Activated CD4-positive, alpha-beta T cell treated with anti-CD3 and anti-CD28 coated beads, Interleukin-10, Interleukin-2, amounts not matched to agents 100 ng/mL and 50 ng/mL, durations not matched to agents 16 hours and 8 hours (primary cell): ENCODE data around the gene SMCO4.

Experiments used
- DNase-seq: peaks from one replicate; pipeline ENCODE4 v3.0.0-alpha.2; 2020

Gene SMCO4

GRCh38 chr11:93526641-93527583 is 16.3 kb downstream of the SMCO4 start:
- DNase-seq, result no peak

- no peak for DNase-seq
These were observed 16.9 kb downstream of the SMCO4 start for GRCh38 chr11:93526346-93526633.

GRCh38 chr11:93525601-93526345 is 17.4 kb downstream of the SMCO4 start:
- peak; percentile 79 for DNase-seq

- DNase-seq, result no peak
These were observed 18.3 kb downstream of the SMCO4 start for GRCh38 chr11:93524858-93525257.

GRCh38 chr11:93524173-93524536 is 19.0 kb downstream of the SMCO4 start:
- no peak for DNase-seq

GRCh38 chr11:93520726-93521509 is 22.3 kb downstream of the SMCO4 start:
- DNase-seq, result peak; percentile 80

GRCh38 chr11:93519179-93519578 is 24.0 kb downstream of the SMCO4 start:
- no peak for DNase-seq

GRCh38 chr11:93518081-93518480 is 25.1 kb downstream of the SMCO4 start:
- no peak for DNase-seq

- DNase-seq, result no peak
These were observed 25.6 kb downstream of the SMCO4 start for GRCh38 chr11:93517611-93518010.

GRCh38 chr11:93517041-93517440 is 26.1 kb downstream of the SMCO4 start:
- no peak for DNase-seq

- DNase-seq, result no peak
These were observed 27.7 kb downstream of the SMCO4 start for GRCh38 chr11:93515441-93516025.

- DNase-seq, result no peak
These were observed 28.5 kb downstream of the SMCO4 start for GRCh38 chr11:93514712-93515111.

GRCh38 chr11:93513772-93514171 is 29.4 kb downstream of the SMCO4 start:
- DNase-seq, result no peak

GRCh38 chr11:93512949-93513667 is 30.1 kb downstream of the SMCO4 start:
- no peak for DNase-seq

GRCh38 chr11:93512073-93512475 is 31.1 kb downstream of the SMCO4 start:
- peak; percentile 77 for DNase-seq

GRCh38 chr11:93510196-93510873 is 32.9 kb downstream of the SMCO4 start:
- no peak for DNase-seq

- DNase-seq, result no peak
These were observed 35.7 kb downstream of the SMCO4 start for GRCh38 chr11:93507517-93507916.

- no peak for DNase-seq
These were observed 37.5 kb downstream of the SMCO4 start for GRCh38 chr11:93505703-93506102.

- DNase-seq, result no peak
These were observed 38.8 kb downstream of the SMCO4 start for GRCh38 chr11:93504110-93505095.

GRCh38 chr11:93501856-93502255 is 41.3 kb downstream of the SMCO4 start:
- DNase-seq, result no peak

GRCh38 chr11:93500759-93501158 is 42.4 kb downstream of the SMCO4 start:
- DNase-seq, result no peak
